GM12878 (cell line): ENCODE data around the gene RNF103. TPM values are rescaled to one million over a fixed set of nuclear protein-coding genes. Genes with fewer than 3 reads are reported as not detected.
"Not testable (repeated sequence)": the region's sequence is repeated elsewhere in the genome, so short reads cannot be mapped to it uniquely, and the experiment has no call there.

Source experiments
- ATAC-seq: fragments of 200-7000 bp; cut with Tn5 transposase; 3 replicates; pipeline ENCODE4 v1.9.1; 2020; ENCODE audit warnings: mild to moderate bottlenecking, moderate library complexity
- BruUV-seq: library from RNA; stranded (reverse); fragments of 400-500 nt; replicated peaks from 2 replicates; lab custom pipeline; 2021; lab: Mats Ljungman, UMichigan
- CTCF ChIA-PET: fragments of 300-600 bp; sonication (Branson Sonifier 250); formaldehyde crosslinking; extraction: SDS; loops from one replicate; lab custom pipeline; 2021; ENCODE audit warnings: inconsistent platforms; lab: Yijun Ruan, JAX
- POLR2A ChIA-PET: fragments of 350-600 bp; formaldehyde crosslinking; extraction: SDS; loops from one replicate; lab custom pipeline; 2021; ENCODE audit warnings: inconsistent platforms; lab: Charles Lee
- RAD21 ChIA-PET: fragments of 300-600 bp; sonication (Branson Sonifier 250); formaldehyde crosslinking; loops from one replicate; lab custom pipeline; 2023; ENCODE audit warnings: antibody characterized with exemption; ENCODE audit not compliant: unreplicated experiment; lab: Charles Lee
- SMC1A ChIA-PET: fragments of 300-600 bp; sonication (Branson Sonifier 250); formaldehyde crosslinking; loops from one replicate; lab custom pipeline; 2023; ENCODE audit not compliant: unreplicated experiment, uncharacterized antibody; lab: Charles Lee
- DNase-seq: peaks from one replicate; pipeline ENCODE4 v3.0.0-alpha.2; 2011; ENCODE audit warnings: low read depth, low spot score
- FAIRE-seq: peaks from 3 replicates; lab custom pipeline; 2011; peaks lifted over from hg19 to GRCh38; lab: Jason Lieb, UNC
- H2AFZ ChIP-seq: 2 replicates; pipeline ENCODE4 v1.6.0; 2011; ENCODE audit warnings: low read depth, low read length, control low read depth; ENCODE audit not compliant: control insufficient read depth
- H3K27ac ChIP-seq: 2 replicates; pipeline ENCODE4 v1.5.1; 2011; ENCODE audit warnings: control low read depth; ENCODE audit not compliant: control insufficient read depth, insufficient read depth
- H3K27me3 ChIP-seq, 2 experiments: replicated peaks in 1 of 2; 2 replicates each; pipeline versions ENCODE4 v1.6.0 to v1.6.1; 2011; ENCODE audit warnings: low read length in 1 of 2; ENCODE audit not compliant: control insufficient read depth in 2 of 2, insufficient read depth in 2 of 2
- H3K36me3 ChIP-seq, 2 experiments: 2 replicates each; pipeline ENCODE4 v1.5.1; 2011; ENCODE audit warnings: low read length in 1 of 2; ENCODE audit not compliant: control insufficient read depth in 2 of 2, insufficient read depth in 2 of 2
- H3K4me1 ChIP-seq: 2 replicates; pipeline ENCODE4 v1.6.1; 2011; ENCODE audit warnings: mild to moderate bottlenecking, low read length, moderate library complexity, mixed read lengths; ENCODE audit not compliant: control insufficient read depth, insufficient read depth
- H3K4me2 ChIP-seq: 2 replicates; pipeline ENCODE4 v1.6.0; 2011; ENCODE audit warnings: control low read depth; ENCODE audit not compliant: control insufficient read depth, insufficient read depth
- H3K4me3 ChIP-seq: fragments of 200-600 bp; sonication (generic); 2 replicates; pipeline ENCODE4 v1.5.1; 2016
- H3K79me2 ChIP-seq: 2 replicates; pipeline ENCODE4 v1.6.0; 2011; ENCODE audit warnings: low read length; ENCODE audit not compliant: control insufficient read depth, insufficient read depth
- H3K9ac ChIP-seq: 2 replicates; pipeline ENCODE4 v1.8.0; 2011; ENCODE audit warnings: low read length, control low read depth, mixed read lengths; ENCODE audit not compliant: control insufficient read depth, insufficient read depth
- H3K9me3 ChIP-seq: replicated peaks from 3 replicates; pipeline ENCODE4 v1.5.1; 2011; ENCODE audit warnings: mild to moderate bottlenecking, low read length; ENCODE audit not compliant: control insufficient read depth, insufficient read depth
- H4K20me1 ChIP-seq: 2 replicates; pipeline ENCODE4 v1.6.0; 2011; ENCODE audit not compliant: control insufficient read depth, insufficient read depth
- IKZF2 ChIP-seq, 2 experiments: fragments of 450-650 bp; IDR thresholded peaks; 2 replicates each; pipeline ENCODE4 v1.6.1; 2017; ENCODE audit warnings: mild to moderate bottlenecking in 2 of 2, moderate library complexity in 2 of 2
- NFYA ChIP-seq: IDR thresholded peaks from 2 replicates; pipeline ENCODE4 v1.6.1; 2011; ENCODE audit warnings: low read depth, mild to moderate bottlenecking, low read length, improper control_type of control experiment, borderline replicate concordance
- NFYB ChIP-seq: IDR thresholded peaks from 2 replicates; pipeline ENCODE4 v1.6.1; 2011; ENCODE audit warnings: low read depth, mild to moderate bottlenecking, low read length, improper control_type of control experiment, moderate library complexity; ENCODE audit not compliant: insufficient read depth
- POLR2A ChIP-seq: IDR thresholded peaks from 2 replicates; pipeline ENCODE4 v1.6.1; 2011; ENCODE audit warnings: low read depth, mild to moderate bottlenecking, low read length
- SUPT20H ChIP-seq: IDR thresholded peaks from 2 replicates; pipeline ENCODE4 v1.6.1; 2011; ENCODE audit warnings: low read depth, mild to moderate bottlenecking, low read length, moderate library complexity, borderline replicate concordance; ENCODE audit not compliant: control insufficient read depth
- TCF7 ChIP-seq: IDR thresholded peaks from 2 replicates; pipeline ENCODE4 v1.6.1; 2014; ENCODE audit warnings: antibody characterized with exemption, borderline replicate concordance
- WGBS: methylation state at CpG from one replicate; pipeline ENCODE4 v1.1.6; 2016; ENCODE audit warnings: low lambda C conversion rate; ENCODE audit not compliant: insufficient replicate concordance, insufficient coverage; ENCODE audit errors: missing lambda C conversion rate; 5-methylcytosine and 5-hydroxymethylcytosine counted together
- in situ Hi-C: fragments of 300-500 bp; cut with MboI; formaldehyde crosslinking; loops from 9 replicates; pipeline ENCODE4 v1.14.3; 2018; ENCODE audit warnings: mixed read lengths
- intact Hi-C: fragments of 100-400 bp; cut with micrococcal nuclease; formaldehyde crosslinking; loops from one replicate; pipeline ENCODE4 v1.14.2; 2022; ENCODE audit not compliant: unreplicated experiment
- polyA plus RNA-seq, 11 experiments: library from polyadenylated mRNA; depleted of rRNA in 4 of 11; unstranded in 6 of 11; stranded (reverse) in 5 of 11; fragments of >200 nt; fragmentation: Nextera tagmentation in 4 of 11; fragmentation: Illumina TruSeq in 1 of 11; extraction: Ambion mirVana in 4 of 11; extraction: Trizol in 1 of 11; gene quantifications; 1 replicate in 1 of 11; 2 replicates in 10 of 11; pipeline versions ENCODE4 v1.2.1 to v1.2.3, GENCODE V29; 2011 to 2016; ENCODE audit warnings: inconsistent platforms in 2 of 11, missing spikeins in 2 of 11, low read depth in 1 of 11
- total RNA-seq, 4 experiments: library from RNA; depleted of rRNA in 3 of 4; stranded (reverse); fragments of >200 nt in 3 of 4; fragmentation: Illumina TruSeq in 1 of 4; extraction: Trizol in 1 of 4; gene quantifications; 2 replicates each; pipeline versions ENCODE4 v1.2.1 to v1.2.3, GENCODE V29; 2013 to 2021
- TF ChIP-seq, protein P1 (sequence below): IDR thresholded peaks from 2 replicates; pipeline ENCODE4 v1.6.1; 2012; ENCODE audit warnings: mild to moderate bottlenecking, low read depth, low read length
- TF ChIP-seq, protein P2 (sequence below): IDR thresholded peaks from 2 replicates; pipeline ENCODE4 v1.6.1; 2012; ENCODE audit warnings: low read depth, low read length, improper control_type of control experiment
- TF ChIP-seq, protein P3 (sequence below): fragments of 450-650 bp; IDR thresholded peaks from 2 replicates; pipeline ENCODE4 v1.6.1; 2017; ENCODE audit warnings: mild to moderate bottlenecking, moderate library complexity

Gene RNF103
- total and polyA plus RNA-seq, 10 of the 15 experiments (the other 5 are each of a cell fraction or from before 2014, with no cell fraction given) = 2.4 to 11.0 (median 8.0) TPM

DNA sequence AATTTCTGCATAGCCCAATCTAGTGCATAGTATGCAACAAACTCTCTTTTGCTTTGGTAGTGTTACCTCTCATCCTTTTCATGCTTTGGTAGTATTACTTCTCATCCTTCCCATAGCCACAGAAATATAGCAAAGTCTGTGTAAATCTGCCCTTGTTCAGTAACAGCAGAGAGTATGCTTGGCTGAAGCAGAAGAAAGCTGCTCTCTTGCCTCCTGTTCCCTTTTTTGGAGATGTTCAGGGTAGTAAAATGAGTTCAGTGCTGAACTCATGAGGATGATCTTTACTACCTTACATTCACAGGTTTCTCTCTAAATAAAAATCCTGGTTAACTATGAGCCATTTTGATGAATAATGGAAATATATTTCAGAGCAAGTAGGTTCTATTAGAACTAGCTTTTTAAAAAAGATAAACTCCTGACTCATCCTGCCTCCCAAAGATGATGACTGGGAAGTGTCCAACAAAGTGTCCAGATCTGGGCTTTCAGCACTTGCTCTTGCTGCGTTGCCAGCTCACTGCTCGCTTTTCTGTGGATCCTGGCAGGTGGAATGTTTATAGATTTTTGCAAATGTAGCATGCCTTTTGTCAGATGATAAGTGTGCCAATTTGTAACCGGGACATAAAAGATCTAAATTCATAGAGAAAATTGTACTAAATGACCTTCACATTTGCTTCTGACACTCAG, 31.0 kb downstream of the RNF103 start:
- H3K4me3 ChIP-seq = no peak overlapping the region
- CTCF ChIA-PET = no interaction called here
- no peak overlapping the region for H3K4me2 ChIP-seq
- H3K27ac ChIP-seq = no peak overlapping the region
- RAD21 ChIA-PET = interaction anchor here (1.0 kb wide), 1 partner anchor 30 kb away, joined by 4 read pairs; no protein-coding TSS in a partner anchor
- no peak for ATAC-seq
- 63% methylated on average over 3 of the region's 3 CpGs for WGBS
- no peak overlapping the region for H2AFZ ChIP-seq
- intact Hi-C loops = no loop called here
- TF ChIP-seq NFYA (no peak), NFYB (no peak), TCF7 (no peak), SUPT20H (no peak), IKZF2 (IDR thresholded peaks at IDR 0.05) (no peak), POLR2A (no peak)
- TF ChIP-seq, protein P1, sequence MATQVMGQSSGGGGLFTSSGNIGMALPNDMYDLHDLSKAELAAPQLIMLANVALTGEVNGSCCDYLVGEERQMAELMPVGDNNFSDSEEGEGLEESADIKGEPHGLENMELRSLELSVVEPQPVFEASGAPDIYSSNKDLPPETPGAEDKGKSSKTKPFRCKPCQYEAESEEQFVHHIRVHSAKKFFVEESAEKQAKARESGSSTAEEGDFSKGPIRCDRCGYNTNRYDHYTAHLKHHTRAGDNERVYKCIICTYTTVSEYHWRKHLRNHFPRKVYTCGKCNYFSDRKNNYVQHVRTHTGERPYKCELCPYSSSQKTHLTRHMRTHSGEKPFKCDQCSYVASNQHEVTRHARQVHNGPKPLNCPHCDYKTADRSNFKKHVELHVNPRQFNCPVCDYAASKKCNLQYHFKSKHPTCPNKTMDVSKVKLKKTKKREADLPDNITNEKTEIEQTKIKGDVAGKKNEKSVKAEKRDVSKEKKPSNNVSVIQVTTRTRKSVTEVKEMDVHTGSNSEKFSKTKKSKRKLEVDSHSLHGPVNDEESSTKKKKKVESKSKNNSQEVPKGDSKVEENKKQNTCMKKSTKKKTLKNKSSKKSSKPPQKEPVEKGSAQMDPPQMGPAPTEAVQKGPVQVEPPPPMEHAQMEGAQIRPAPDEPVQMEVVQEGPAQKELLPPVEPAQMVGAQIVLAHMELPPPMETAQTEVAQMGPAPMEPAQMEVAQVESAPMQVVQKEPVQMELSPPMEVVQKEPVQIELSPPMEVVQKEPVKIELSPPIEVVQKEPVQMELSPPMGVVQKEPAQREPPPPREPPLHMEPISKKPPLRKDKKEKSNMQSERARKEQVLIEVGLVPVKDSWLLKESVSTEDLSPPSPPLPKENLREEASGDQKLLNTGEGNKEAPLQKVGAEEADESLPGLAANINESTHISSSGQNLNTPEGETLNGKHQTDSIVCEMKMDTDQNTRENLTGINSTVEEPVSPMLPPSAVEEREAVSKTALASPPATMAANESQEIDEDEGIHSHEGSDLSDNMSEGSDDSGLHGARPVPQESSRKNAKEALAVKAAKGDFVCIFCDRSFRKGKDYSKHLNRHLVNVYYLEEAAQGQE = no peak
- TF ChIP-seq, protein P2, sequence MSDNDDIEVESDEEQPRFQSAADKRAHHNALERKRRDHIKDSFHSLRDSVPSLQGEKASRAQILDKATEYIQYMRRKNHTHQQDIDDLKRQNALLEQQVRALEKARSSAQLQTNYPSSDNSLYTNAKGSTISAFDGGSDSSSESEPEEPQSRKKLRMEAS = no peak
- TF ChIP-seq, protein P3, sequence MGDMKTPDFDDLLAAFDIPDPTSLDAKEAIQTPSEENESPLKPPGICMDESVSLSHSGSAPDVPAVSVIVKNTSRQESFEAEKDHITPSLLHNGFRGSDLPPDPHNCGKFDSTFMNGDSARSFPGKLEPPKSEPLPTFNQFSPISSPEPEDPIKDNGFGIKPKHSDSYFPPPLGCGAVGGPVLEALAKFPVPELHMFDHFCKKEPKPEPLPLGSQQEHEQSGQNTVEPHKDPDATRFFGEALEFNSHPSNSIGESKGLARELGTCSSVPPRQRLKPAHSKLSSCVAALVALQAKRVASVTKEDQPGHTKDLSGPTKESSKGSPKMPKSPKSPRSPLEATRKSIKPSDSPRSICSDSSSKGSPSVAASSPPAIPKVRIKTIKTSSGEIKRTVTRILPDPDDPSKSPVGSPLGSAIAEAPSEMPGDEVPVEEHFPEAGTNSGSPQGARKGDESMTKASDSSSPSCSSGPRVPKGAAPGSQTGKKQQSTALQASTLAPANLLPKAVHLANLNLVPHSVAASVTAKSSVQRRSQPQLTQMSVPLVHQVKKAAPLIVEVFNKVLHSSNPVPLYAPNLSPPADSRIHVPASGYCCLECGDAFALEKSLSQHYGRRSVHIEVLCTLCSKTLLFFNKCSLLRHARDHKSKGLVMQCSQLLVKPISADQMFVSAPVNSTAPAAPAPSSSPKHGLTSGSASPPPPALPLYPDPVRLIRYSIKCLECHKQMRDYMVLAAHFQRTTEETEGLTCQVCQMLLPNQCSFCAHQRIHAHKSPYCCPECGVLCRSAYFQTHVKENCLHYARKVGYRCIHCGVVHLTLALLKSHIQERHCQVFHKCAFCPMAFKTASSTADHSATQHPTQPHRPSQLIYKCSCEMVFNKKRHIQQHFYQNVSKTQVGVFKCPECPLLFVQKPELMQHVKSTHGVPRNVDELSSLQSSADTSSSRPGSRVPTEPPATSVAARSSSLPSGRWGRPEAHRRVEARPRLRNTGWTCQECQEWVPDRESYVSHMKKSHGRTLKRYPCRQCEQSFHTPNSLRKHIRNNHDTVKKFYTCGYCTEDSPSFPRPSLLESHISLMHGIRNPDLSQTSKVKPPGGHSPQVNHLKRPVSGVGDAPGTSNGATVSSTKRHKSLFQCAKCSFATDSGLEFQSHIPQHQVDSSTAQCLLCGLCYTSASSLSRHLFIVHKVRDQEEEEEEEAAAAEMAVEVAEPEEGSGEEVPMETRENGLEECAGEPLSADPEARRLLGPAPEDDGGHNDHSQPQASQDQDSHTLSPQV = no peak
- TF ChIP-seq, all 136 proteins: peak for 0
- Histone ChIP-seq H3K36me3 (no peaks in the 10 kb centered on the region), H3K9me3 (no peaks in the 10 kb centered on the region), H3K27me3 (no peaks in the 10 kb centered on the region), H3K79me2 (no peaks in the 10 kb centered on the region), H3K4me1 (no peaks in the 10 kb centered on the region), H4K20me1 (no peaks in the 10 kb centered on the region), H3K9ac (no peak overlapping the region)
- DNase-seq = no peak
- in situ Hi-C loops = no loop called here
- BruUV-seq = no TSS peak
- FAIRE-seq = no peak
- ChIA-PET SMC1A (no interaction called here), POLR2A (no interaction called here)

DNA sequence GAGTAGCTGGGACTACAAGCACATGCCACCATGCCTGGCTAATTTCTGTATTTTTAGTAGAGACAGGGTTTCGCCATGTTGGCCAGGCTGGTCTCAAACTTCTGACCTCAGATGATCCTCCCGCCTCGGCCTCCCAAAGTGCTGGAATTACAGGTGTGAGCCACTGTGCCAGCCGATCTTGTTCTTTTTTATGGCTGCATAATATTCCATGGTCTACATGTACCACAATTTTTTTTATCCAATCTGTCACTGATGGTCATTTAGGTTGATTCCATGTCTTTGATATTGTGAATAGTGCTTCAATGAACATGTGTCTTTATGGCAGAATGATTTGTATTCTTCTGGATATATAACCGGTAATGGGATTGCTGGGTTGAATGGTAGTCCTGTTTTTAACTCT, 34.0 kb downstream of the RNF103 start:
- H4K20me1 ChIP-seq, H2AFZ ChIP-seq, RAD21 ChIA-PET, CTCF ChIA-PET, H3K9ac ChIP-seq, H3K4me2 ChIP-seq, H3K36me3 ChIP-seq, in situ Hi-C loops, H3K27me3 ChIP-seq, H3K27ac ChIP-seq, BruUV-seq, intact Hi-C loops, ATAC-seq, POLR2A ChIA-PET, H3K4me3 ChIP-seq, H3K79me2 ChIP-seq, H3K4me1 ChIP-seq, SMC1A ChIA-PET, DNase-seq, FAIRE-seq, H3K9me3 ChIP-seq: not testable (repeated sequence)
- WGBS = 88% methylated on average over 5 of the region's 5 CpGs
